ENCODE measurements around the gene TMEM238L.

The TMEM238L gene

DNA sequence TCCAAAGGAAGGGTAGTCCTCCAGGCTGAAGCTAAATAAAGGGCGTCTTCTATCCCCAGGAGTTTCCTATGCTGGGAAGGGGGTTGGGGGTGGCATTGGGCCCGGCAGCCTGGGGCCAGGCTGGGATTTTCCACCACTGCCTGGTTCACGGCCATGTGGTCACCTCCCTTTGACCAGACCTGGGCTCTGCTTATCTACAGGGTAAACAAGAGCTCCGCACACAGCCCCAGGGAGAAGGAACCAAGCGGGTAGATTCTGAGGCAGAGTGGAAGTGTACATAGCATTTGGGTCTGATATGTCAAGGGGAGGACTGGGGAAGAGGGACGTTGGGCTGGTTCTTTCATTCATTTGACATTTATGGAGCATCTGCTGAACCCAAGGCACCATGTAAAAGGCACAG, 46.8 kb downstream of the TMEM238L start:
- TF ChIP-seq, protein P1, sequence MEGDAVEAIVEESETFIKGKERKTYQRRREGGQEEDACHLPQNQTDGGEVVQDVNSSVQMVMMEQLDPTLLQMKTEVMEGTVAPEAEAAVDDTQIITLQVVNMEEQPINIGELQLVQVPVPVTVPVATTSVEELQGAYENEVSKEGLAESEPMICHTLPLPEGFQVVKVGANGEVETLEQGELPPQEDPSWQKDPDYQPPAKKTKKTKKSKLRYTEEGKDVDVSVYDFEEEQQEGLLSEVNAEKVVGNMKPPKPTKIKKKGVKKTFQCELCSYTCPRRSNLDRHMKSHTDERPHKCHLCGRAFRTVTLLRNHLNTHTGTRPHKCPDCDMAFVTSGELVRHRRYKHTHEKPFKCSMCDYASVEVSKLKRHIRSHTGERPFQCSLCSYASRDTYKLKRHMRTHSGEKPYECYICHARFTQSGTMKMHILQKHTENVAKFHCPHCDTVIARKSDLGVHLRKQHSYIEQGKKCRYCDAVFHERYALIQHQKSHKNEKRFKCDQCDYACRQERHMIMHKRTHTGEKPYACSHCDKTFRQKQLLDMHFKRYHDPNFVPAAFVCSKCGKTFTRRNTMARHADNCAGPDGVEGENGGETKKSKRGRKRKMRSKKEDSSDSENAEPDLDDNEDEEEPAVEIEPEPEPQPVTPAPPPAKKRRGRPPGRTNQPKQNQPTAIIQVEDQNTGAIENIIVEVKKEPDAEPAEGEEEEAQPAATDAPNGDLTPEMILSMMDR (IDR thresholded peaks at IDR 0.05): no peak
- H3K4me1 ChIP-seq (ENCODE audit: control insufficient read depth in 1 of 2, insufficient read depth in 1 of 2, low read depth in 1 of 2, low read length in 1 of 2): no peaks in the 10 kb centered on the region
- no peak overlapping the region for H3K27ac ChIP-seq
- H3K9me3 ChIP-seq: no peaks in the 10 kb centered on the region
- H3K27me3 ChIP-seq: no peaks in the 10 kb centered on the region
- no peaks in the 10 kb centered on the region for H3K36me3 ChIP-seq
- no peak overlapping the region for H3K4me3 ChIP-seq (ENCODE audit: low read depth in 1 of 2, low read length in 1 of 2)

DNA sequence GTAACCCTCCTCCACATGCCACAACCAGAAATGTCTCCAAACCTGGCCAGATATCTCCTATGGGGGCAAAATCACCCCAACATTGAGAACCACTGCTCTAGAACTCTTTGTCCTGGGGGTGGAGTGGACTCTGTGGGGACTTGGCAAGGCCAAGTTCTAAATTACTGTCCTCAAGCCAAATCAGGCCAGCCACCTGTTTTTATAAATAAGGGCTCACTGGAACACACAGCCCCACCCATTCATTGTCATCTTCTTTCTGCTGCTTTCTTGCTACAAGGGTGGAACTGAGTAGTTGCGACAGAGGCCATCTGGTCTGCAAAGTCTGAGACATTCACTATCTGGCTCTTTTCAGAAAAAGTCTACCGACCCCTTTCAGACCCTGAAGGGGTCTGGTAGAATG, 47.3 kb downstream of the TMEM238L start:
- Histone ChIP-seq H3K27ac (no peak overlapping the region), H3K9me3 (no peaks in the 10 kb centered on the region), H3K4me1 (ENCODE audit: control insufficient read depth in 1 of 2, insufficient read depth in 1 of 2, low read depth in 1 of 2, low read length in 1 of 2) (no peaks in the 10 kb centered on the region), H3K36me3 (no peaks in the 10 kb centered on the region), H3K27me3 (no peaks in the 10 kb centered on the region), H3K4me3 (ENCODE audit: low read depth in 1 of 2, low read length in 1 of 2) (no peak overlapping the region)
- TF ChIP-seq, protein P1 (IDR thresholded peaks at IDR 0.05): no peak

DNA sequence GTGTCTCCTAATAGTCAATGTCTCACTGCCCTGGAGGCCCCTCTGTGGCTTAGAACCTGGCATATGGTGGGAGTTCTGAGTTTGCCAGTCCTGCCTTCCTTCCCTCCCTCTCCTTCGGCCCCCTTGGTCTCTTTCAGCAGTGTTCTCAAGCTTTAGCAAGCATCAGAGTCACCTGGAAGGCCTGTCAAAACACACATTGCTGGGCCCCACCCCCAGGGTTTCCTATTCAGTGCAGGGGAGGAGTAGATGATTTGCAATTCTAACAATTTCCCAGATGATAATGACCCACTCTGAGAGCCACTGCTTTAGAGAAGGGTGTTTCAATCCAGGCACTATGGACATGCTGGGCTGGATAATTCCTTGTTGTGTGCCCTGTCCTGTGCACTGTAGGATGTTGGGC, 47.7 kb downstream of the TMEM238L start:
- no peak overlapping the region for H3K4me3 ChIP-seq (ENCODE audit: low read depth in 1 of 2, low read length in 1 of 2)
- H3K27ac ChIP-seq: no peak overlapping the region
- no peaks in the 10 kb centered on the region for H3K4me1 ChIP-seq (ENCODE audit: control insufficient read depth in 1 of 2, insufficient read depth in 1 of 2, low read depth in 1 of 2, low read length in 1 of 2)
- H3K9me3 ChIP-seq: no peaks in the 10 kb centered on the region
- no peaks in the 10 kb centered on the region for H3K27me3 ChIP-seq
- TF ChIP-seq, protein P1 (IDR thresholded peaks at IDR 0.05): no peak
- H3K36me3 ChIP-seq: no peaks in the 10 kb centered on the region

GRCh38 chr17:10755592-10756127, 48.2 kb downstream of the TMEM238L start:
- H3K27me3 ChIP-seq: no peaks in the 10 kb centered on the region
- no peaks in the 10 kb centered on the region for H3K4me1 ChIP-seq (ENCODE audit: control insufficient read depth in 1 of 2, insufficient read depth in 1 of 2, low read depth in 1 of 2, low read length in 1 of 2)
- no peak overlapping the region for H3K4me3 ChIP-seq (ENCODE audit: low read depth in 1 of 2, low read length in 1 of 2)
- no peak overlapping the region for H3K27ac ChIP-seq
- no peaks in the 10 kb centered on the region for H3K36me3 ChIP-seq
- no peaks in the 10 kb centered on the region for H3K9me3 ChIP-seq
- TF ChIP-seq, protein P1 (IDR thresholded peaks at IDR 0.05): no peak

DNA sequence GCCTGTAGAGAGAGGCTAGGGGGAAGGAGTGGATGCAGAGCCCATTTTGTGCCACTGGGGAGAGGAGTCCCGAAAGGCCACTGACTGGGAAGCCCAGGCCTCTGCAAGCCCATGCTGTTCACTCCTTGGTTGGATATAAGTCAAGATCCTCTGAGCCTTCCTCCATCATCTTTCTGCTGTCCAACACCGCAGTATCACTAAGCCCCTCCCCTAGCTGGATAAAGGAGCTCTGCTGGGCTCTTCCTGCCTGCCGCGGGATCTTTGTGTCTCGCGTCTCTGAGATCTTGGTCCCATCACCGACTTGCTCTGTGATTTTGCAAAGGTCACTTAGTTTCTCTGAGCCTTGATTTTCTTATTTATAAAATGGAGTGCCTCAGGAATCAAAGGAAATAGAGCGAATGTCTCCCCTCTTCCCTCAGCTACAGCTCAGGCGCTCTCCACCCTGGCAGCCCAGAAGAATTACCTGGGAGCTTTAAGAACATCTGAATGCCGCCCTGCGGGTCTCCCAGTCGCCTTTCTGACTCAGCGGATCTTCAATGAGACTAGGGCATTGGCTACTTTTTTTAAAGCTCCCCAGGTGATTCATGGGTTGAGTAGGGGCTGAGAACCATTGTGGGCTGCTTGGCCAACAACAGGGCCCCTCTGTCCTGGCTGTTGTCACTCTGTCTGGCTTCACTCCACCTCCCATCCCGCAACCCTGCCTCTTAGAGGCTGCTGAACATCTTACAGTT, 48.9 kb downstream of the TMEM238L start:
- Histone ChIP-seq H3K27me3 (no peaks in the 10 kb centered on the region), H3K4me3 (ENCODE audit: low read depth in 1 of 2, low read length in 1 of 2) (no peak overlapping the region), H3K27ac (no peak overlapping the region), H3K36me3 (no peaks in the 10 kb centered on the region), H3K4me1 (ENCODE audit: control insufficient read depth in 1 of 2, insufficient read depth in 1 of 2, low read depth in 1 of 2, low read length in 1 of 2) (no peaks in the 10 kb centered on the region), H3K9me3 (no peaks in the 10 kb centered on the region)
- TF ChIP-seq, protein P1 (IDR thresholded peaks at IDR 0.05): no peak
